Measurements from ENCODE around the gene COL9A3. TPM values are rescaled to one million over a fixed set of nuclear protein-coding genes. Genes with fewer than 3 reads are reported as not detected.

COL9A3 gene
- total RNA-seq, 6 experiments from 2014 or later, result 1.5 to 7.6 (median 3.5) TPM

GRCh38 chr20:62787866-62788265, 29.0 kb upstream of the COL9A3 start:
- intact Hi-C loops (cut with DNase I), result loop anchor here (5.0 to 10.0 kb wide), 4 partner anchors 116 to 373 kb away; no protein-coding TSS in a partner anchor
- 58% methylated on average over 2 of the region's 5 CpGs for WGBS (ENCODE audit: insufficient coverage, low coverage, low lambda C conversion rate, missing lambda C conversion rate)
- no peak overlapping the region for H3K4me3 ChIP-seq
- DNase-seq, result no peak
- no peak overlapping the region for H3K27ac ChIP-seq
- no peak for TF ChIP-seq POLR2A (IDR thresholded peaks at IDR 0.05)
- TF ChIP-seq CTCF (IDR thresholded peaks at IDR 0.05), result no peak
- no peaks in the 10 kb centered on the region for H3K27me3 ChIP-seq
- H3K9me3 ChIP-seq, result no peaks in the 10 kb centered on the region
- H3K36me3 ChIP-seq, result no peaks in the 10 kb centered on the region
- no peak for ATAC-seq
- no peaks in the 10 kb centered on the region for H3K4me1 ChIP-seq

- intact Hi-C loops (cut with DNase I), result loop anchor here (5.0 to 10.0 kb wide), 4 partner anchors 116 to 374 kb away; no protein-coding TSS in a partner anchor
- no peak overlapping the region for H3K4me3 ChIP-seq
- H3K27me3 ChIP-seq, result no peaks in the 10 kb centered on the region
- no peak for TF ChIP-seq CTCF (IDR thresholded peaks at IDR 0.05)
- no peak for TF ChIP-seq POLR2A (IDR thresholded peaks at IDR 0.05)
- ATAC-seq (no peak), DNase-seq (no peak)
- 19% methylated on average over 2 of the region's 15 CpGs for WGBS (ENCODE audit: insufficient coverage, low coverage, low lambda C conversion rate, missing lambda C conversion rate)
- H3K9me3 ChIP-seq, result no peaks in the 10 kb centered on the region
- no peak overlapping the region for H3K27ac ChIP-seq
- peaks cover 0 to 2% (median 0%) of the 10 kb centered on the region in 4 donors for H3K4me1 ChIP-seq
- no peaks in the 10 kb centered on the region for H3K36me3 ChIP-seq
Measured at GRCh38 chr20:62788607-62789006, 28.2 kb upstream of the COL9A3 start.

- ATAC-seq, result no peak
- no CpG with 5 or more reads among the region's 12 CpGs for WGBS (ENCODE audit: insufficient coverage, low coverage, low lambda C conversion rate, missing lambda C conversion rate)
Measured at GRCh38 chr20:62790075-62790474, 26.8 kb upstream of the COL9A3 start.

GRCh38 chr20:62791301-62792181, 25.3 kb upstream of the COL9A3 start:
- Histone ChIP-seq H3K27me3 (no peaks in the 10 kb centered on the region), H3K4me3 (no peak overlapping the region), H3K4me1 (peaks cover 0 to 13% (median 3%) of the 10 kb centered on the region in 4 donors), H3K36me3 (no peaks in the 10 kb centered on the region), H3K27ac (no peak overlapping the region), H3K9me3 (no peaks in the 10 kb centered on the region)
- TF ChIP-seq POLR2A (IDR thresholded peaks at IDR 0.05) (no peak), CTCF (IDR thresholded peaks at IDR 0.05) (peak; percentile 92 to 97 (median 96))
- DNase-seq (peak; percentile 74 to 88 (median 80)), ATAC-seq (peak; percentile 34 to 45 (median 40))
- intact Hi-C loops (cut with DNase I), result no loop called here
- WGBS (ENCODE audit: insufficient coverage, low coverage, low lambda C conversion rate, missing lambda C conversion rate), result 34% methylated on average over 11 of the region's 23 CpGs

More at GRCh38 chr20:62790075-62790474, 26.8 kb upstream of the COL9A3 start:
- intact Hi-C loops (cut with DNase I), result no loop called here
- no peaks in the 10 kb centered on the region for H3K9me3 ChIP-seq
- no peak for DNase-seq
- no peak overlapping the region for H3K27ac ChIP-seq
- H3K36me3 ChIP-seq, result no peaks in the 10 kb centered on the region
- no peak overlapping the region for H3K4me3 ChIP-seq
- TF ChIP-seq POLR2A (IDR thresholded peaks at IDR 0.05) (no peak), CTCF (IDR thresholded peaks at IDR 0.05) (no peak)
- H3K27me3 ChIP-seq, result no peaks in the 10 kb centered on the region
- peaks cover 0 to 6% (median 3%) of the 10 kb centered on the region in 4 donors for H3K4me1 ChIP-seq
